ENCODE data around the gene NR5A2. TPM values are rescaled to one million over a fixed set of nuclear protein-coding genes. Genes with fewer than 3 reads are reported as not detected.

Gene NR5A2
- total and polyA plus RNA-seq, 10 donors = 0.02 to 0.63 (median 0.10) TPM; not detected in 3

GRCh38 chr1:200173097-200173618, 145.6 kb downstream of the NR5A2 start:
- DNase-seq = no peak
- intact Hi-C loops (cut with DNase I; ENCODE audit: low total_unique reads) = no loop called here
- Histone ChIP-seq H3K4me1 (peaks cover 0 to 2% (median 0%) of the 10 kb centered on the region in 6 donors), H3K27me3 (replicated peaks in 1 of 7) (no peaks in the 10 kb centered on the region), H3K36me3 (no peaks in the 10 kb centered on the region), H3K9me3 (no peaks in the 10 kb centered on the region), H3K4me3 (no peak overlapping the region), H3K27ac (no peak overlapping the region)
- 52 to 87% (median 63%) methylated on average over 2 of the region's 2 CpGs for WGBS, 5 donors
- no peak for TF ChIP-seq CTCF (IDR thresholded peaks at IDR 0.05 in 8 of 11, conservative IDR thresholded peaks at IDR 0.05 in 3 of 11)
- no peak for TF ChIP-seq POLR2AphosphoS5 (IDR thresholded peaks at IDR 0.05)
- TF ChIP-seq POLR2A (IDR thresholded peaks at IDR 0.05) = no peak

DNA sequence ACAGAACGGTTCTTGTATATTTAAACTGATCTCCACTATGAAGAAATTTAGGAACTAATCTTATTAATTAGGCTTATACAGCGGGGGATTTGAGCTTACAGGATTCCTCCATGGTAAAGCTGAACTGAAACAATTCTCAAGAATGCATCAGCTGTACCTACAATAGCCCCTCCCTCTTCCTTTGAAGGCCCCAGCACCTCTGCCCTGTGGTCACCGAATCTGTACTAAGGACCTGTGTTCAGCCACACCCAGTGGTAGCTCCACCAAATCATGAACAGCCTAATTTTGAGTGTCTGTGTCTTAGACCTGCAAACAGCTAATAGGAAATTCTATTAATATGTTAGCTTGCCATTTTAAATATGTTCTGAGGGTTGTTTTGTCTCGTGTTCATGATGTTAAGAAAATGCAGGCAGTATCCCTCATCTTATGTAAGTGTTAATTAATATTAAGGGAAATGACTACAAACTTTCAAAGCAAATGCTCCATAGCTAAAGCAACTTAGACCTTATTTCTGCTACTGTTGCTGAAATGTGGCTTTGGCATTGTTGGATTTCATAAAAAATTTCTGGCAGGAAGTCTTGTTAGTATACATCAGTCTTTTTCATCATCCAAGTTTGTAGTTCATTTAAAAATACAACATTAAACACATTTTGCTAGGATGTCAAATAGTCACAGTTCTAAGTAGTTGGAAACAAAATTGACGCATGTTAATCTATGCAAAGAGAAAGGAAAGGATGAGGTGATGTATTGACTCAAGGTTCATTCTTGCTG, 147.2 kb downstream of the NR5A2 start:
- Histone ChIP-seq H3K27me3 (replicated peaks in 1 of 7) (no peaks in the 10 kb centered on the region), H3K9me3 (no peaks in the 10 kb centered on the region), H3K36me3 (no peaks in the 10 kb centered on the region), H3K4me3 (no peak overlapping the region), H3K4me1 (peaks cover 0 to 2% (median 0%) of the 10 kb centered on the region in 6 donors), H3K27ac (no peak overlapping the region)
- TF ChIP-seq CTCF (IDR thresholded peaks at IDR 0.05 in 8 of 11, conservative IDR thresholded peaks at IDR 0.05 in 3 of 11) = no peak
- no peak for TF ChIP-seq POLR2AphosphoS5 (IDR thresholded peaks at IDR 0.05)
- DNase-seq = no peak
- intact Hi-C loops (cut with DNase I; ENCODE audit: low total_unique reads) = no loop called here
- 73 to 88% (median 87%) methylated on average over 5 of the region's 5 CpGs for WGBS, 5 donors

DNA sequence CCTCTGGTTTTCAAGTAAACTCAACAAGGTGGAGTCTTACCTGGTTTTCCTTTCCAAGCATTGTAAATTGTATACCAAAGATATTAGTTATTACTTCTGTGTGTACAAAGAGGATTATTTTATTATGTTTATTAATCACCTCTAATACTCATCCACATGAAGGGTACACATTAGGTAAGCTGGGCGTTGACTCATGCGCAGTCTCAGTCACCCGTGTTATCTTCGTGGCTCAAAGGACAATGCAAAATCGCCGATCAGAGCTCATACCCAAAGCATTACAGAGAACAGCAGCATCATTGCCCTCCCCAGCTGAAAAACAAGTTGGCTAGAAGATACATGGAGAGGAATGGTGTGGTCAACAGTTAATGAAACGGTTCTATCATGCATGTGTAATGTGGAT, 148.7 kb downstream of the NR5A2 start:
- 75 to 87% (median 86%) methylated on average over 7 of the region's 7 CpGs for WGBS, 5 donors
- intact Hi-C loops (cut with DNase I; ENCODE audit: low total_unique reads) = no loop called here

More for the DNA sequence above, 148.7 kb downstream of the NR5A2 start:
- Histone ChIP-seq H3K36me3 (no peaks in the 10 kb centered on the region), H3K27ac (no peak overlapping the region), H3K27me3 (replicated peaks in 1 of 7) (no peaks in the 10 kb centered on the region), H3K4me1 (peaks cover 0 to 2% (median 0%) of the 10 kb centered on the region in 6 donors), H3K4me3 (no peak overlapping the region), H3K9me3 (no peaks in the 10 kb centered on the region)
- TF ChIP-seq POLR2A (IDR thresholded peaks at IDR 0.05) (no peak), CTCF (IDR thresholded peaks at IDR 0.05 in 8 of 11, conservative IDR thresholded peaks at IDR 0.05 in 3 of 11) (no peak), POLR2AphosphoS5 (IDR thresholded peaks at IDR 0.05) (no peak)
- DNase-seq = no peak
